BLaER1 (cell line): ENCODE measurements around the gene XYLT1.

Experiments
- H3K27ac ChIP-seq: shearing (Covaris generic); formaldehyde crosslinking; 2 replicates; pipeline ENCODE4 v1.8.1; 2022
- H3K27me3 ChIP-seq: shearing (Covaris generic); formaldehyde crosslinking; 2 replicates; pipeline ENCODE4 v1.8.1; 2022
- H3K36me3 ChIP-seq: shearing (Covaris generic); formaldehyde crosslinking; 2 replicates; pipeline ENCODE4 v1.8.1; 2022
- H3K4me1 ChIP-seq: shearing (Covaris generic); formaldehyde crosslinking; 2 replicates; pipeline ENCODE4 v1.8.1; 2022
- H3K4me2 ChIP-seq: shearing (Covaris generic); formaldehyde crosslinking; 2 replicates; pipeline ENCODE4 v1.8.1; 2022
- H3K4me3 ChIP-seq: shearing (Covaris generic); formaldehyde crosslinking; 2 replicates; pipeline ENCODE4 v1.8.1; 2022
- H3K9ac ChIP-seq: shearing (Covaris generic); formaldehyde crosslinking; 2 replicates; pipeline ENCODE4 v1.8.1; 2022
- H3K9me3 ChIP-seq: shearing (Covaris generic); formaldehyde crosslinking; 2 replicates; pipeline ENCODE4 v1.8.1; 2022
- H4K20me1 ChIP-seq: shearing (Covaris generic); formaldehyde crosslinking; 2 replicates; pipeline ENCODE4 v1.8.1; 2022
- Cebpa-rat ChIP-seq: shearing (Covaris generic); IDR thresholded peaks from 2 replicates; pipeline ENCODE4 v1.8.1; 2022

The XYLT1 gene

GRCh38 chr16:17103216-17103615 lies 367.5 kb downstream of the XYLT1 start:
- Histone ChIP-seq H3K4me3 (no peak overlapping the region), H3K27me3 (no peaks in the 10 kb centered on the region), H3K9ac (no peak overlapping the region), H3K4me1 (peaks cover 19% of the 10 kb centered on the region), H3K27ac (no peak overlapping the region), H3K9me3 (no peaks in the 10 kb centered on the region), H4K20me1 (peaks cover 21% of the 10 kb centered on the region; the same call in 1 of the 2 replicates), H3K36me3 (peaks cover 49% of the 10 kb centered on the region), H3K4me2 (no peak overlapping the region)
- no peak for TF ChIP-seq Cebpa-rat

- peaks cover 19% of the 10 kb centered on the region for H3K4me1 ChIP-seq
- no peak overlapping the region for H3K27ac ChIP-seq
- H3K4me2 ChIP-seq: no peak overlapping the region
- no peaks in the 10 kb centered on the region for H3K27me3 ChIP-seq
- H4K20me1 ChIP-seq: peaks cover 8% of the 10 kb centered on the region; the same call in 1 of the 2 replicates
- peaks cover 34% of the 10 kb centered on the region; the same call in 1 of the 2 replicates for H3K36me3 ChIP-seq
- H3K4me3 ChIP-seq: no peak overlapping the region
- no peak overlapping the region for H3K9ac ChIP-seq
- H3K9me3 ChIP-seq: no peaks in the 10 kb centered on the region
- TF ChIP-seq Cebpa-rat: no peak
These were observed 369.1 kb downstream of the XYLT1 start for GRCh38 chr16:17101646-17102045.

GRCh38 chr16:17098685-17099084 lies 372.1 kb downstream of the XYLT1 start:
- Histone ChIP-seq H3K4me3 (no peak overlapping the region), H3K36me3 (peaks cover 14% of the 10 kb centered on the region; the same call in 1 of the 2 replicates), H4K20me1 (no peaks in the 10 kb centered on the region), H3K27me3 (no peaks in the 10 kb centered on the region), H3K9me3 (no peaks in the 10 kb centered on the region), H3K4me2 (no peak overlapping the region), H3K9ac (no peak overlapping the region), H3K4me1 (no peaks in the 10 kb centered on the region), H3K27ac (no peak overlapping the region)
- TF ChIP-seq Cebpa-rat: no peak

DNA sequence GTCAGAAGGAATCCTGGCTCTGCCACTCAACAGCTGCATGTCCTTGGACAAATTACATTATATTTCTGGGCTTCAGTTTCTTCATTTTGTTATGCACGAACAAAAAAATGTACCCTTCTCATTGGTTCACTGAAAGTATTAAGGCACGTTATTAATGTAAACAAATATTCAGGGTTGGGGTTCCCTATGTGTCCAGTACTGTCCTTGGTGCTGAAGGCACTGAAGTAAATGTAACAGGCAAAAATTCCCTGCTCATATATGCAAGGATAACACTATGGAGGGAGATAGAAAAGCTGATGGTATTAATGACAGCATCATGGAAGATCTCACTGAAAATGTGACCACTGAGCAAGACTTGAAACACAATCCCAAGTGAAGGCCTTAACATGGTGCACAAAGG lies 386.6 kb downstream of the XYLT1 start:
- H3K4me2 ChIP-seq: no peak overlapping the region
- H4K20me1 ChIP-seq: no peaks in the 10 kb centered on the region
- no peaks in the 10 kb centered on the region for H3K4me1 ChIP-seq
- no peaks in the 10 kb centered on the region for H3K27me3 ChIP-seq
- no peaks in the 10 kb centered on the region for H3K36me3 ChIP-seq
- TF ChIP-seq Cebpa-rat: no peak
- no peak overlapping the region for H3K4me3 ChIP-seq
- H3K9me3 ChIP-seq: no peaks in the 10 kb centered on the region
- no peak overlapping the region for H3K9ac ChIP-seq
- H3K27ac ChIP-seq: no peak overlapping the region

DNA sequence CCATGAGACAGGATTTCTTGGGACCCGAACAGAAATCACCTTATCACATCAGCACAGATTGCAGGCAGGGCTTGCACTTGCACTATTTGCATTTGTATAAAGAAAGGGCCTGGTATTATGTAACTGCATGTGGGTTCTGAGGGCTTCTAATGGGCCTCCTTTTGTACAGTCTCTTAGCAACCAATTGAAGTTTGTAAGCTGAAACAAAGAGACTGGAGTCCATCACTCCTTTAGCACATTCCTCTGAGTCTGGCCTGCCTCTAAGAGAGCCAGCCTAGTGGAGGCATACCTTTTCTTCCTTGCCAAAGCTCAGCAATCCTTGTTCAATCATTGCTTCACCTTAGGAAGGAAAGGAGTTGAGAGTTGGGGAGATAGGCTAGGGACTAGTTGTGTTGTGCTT lies 387.1 kb downstream of the XYLT1 start:
- no peak overlapping the region for H3K4me3 ChIP-seq
- H3K9ac ChIP-seq: no peak overlapping the region
- no peak overlapping the region for H3K4me2 ChIP-seq
- TF ChIP-seq Cebpa-rat: no peak
- H4K20me1 ChIP-seq: no peaks in the 10 kb centered on the region
- no peak overlapping the region for H3K27ac ChIP-seq
- H3K4me1 ChIP-seq: no peaks in the 10 kb centered on the region
- H3K9me3 ChIP-seq: no peaks in the 10 kb centered on the region
- H3K27me3 ChIP-seq: no peaks in the 10 kb centered on the region
- no peaks in the 10 kb centered on the region for H3K36me3 ChIP-seq

GRCh38 chr16:17082095-17082882 lies 388.5 kb downstream of the XYLT1 start:
- Histone ChIP-seq H3K36me3 (no peaks in the 10 kb centered on the region), H3K4me3 (no peak overlapping the region), H4K20me1 (no peaks in the 10 kb centered on the region), H3K27ac (no peak overlapping the region), H3K9me3 (no peaks in the 10 kb centered on the region), H3K4me1 (no peaks in the 10 kb centered on the region), H3K27me3 (no peaks in the 10 kb centered on the region), H3K9ac (no peak overlapping the region), H3K4me2 (no peak overlapping the region)
- no peak for TF ChIP-seq Cebpa-rat

DNA sequence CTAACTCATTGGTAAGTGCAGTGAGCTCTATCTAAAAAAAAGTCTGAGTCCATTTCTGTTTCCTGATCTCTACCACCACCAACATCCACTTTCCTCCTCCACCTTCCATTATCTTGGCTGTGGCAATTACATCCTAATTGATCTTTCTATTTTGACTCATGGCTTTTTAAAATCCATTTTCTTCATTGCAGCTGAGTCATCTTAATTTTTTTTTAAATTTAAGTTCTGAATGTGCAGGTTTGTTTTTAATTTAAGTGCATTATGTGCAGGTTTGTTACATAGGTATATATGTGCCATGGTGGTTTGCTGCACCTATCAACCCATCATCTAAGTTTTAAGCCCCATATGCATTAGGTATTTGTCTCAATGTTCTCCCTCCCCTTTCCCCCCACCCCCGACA lies 390.7 kb downstream of the XYLT1 start:
- no peaks in the 10 kb centered on the region for H3K36me3 ChIP-seq
- H3K27ac ChIP-seq: no peak overlapping the region
- H3K4me2 ChIP-seq: no peak overlapping the region
- H3K9ac ChIP-seq: no peak overlapping the region
- no peaks in the 10 kb centered on the region for H3K4me1 ChIP-seq
- TF ChIP-seq Cebpa-rat: no peak
- H3K9me3 ChIP-seq: no peaks in the 10 kb centered on the region
- H4K20me1 ChIP-seq: no peaks in the 10 kb centered on the region
- H3K27me3 ChIP-seq: no peaks in the 10 kb centered on the region
- H3K4me3 ChIP-seq: no peak overlapping the region

DNA sequence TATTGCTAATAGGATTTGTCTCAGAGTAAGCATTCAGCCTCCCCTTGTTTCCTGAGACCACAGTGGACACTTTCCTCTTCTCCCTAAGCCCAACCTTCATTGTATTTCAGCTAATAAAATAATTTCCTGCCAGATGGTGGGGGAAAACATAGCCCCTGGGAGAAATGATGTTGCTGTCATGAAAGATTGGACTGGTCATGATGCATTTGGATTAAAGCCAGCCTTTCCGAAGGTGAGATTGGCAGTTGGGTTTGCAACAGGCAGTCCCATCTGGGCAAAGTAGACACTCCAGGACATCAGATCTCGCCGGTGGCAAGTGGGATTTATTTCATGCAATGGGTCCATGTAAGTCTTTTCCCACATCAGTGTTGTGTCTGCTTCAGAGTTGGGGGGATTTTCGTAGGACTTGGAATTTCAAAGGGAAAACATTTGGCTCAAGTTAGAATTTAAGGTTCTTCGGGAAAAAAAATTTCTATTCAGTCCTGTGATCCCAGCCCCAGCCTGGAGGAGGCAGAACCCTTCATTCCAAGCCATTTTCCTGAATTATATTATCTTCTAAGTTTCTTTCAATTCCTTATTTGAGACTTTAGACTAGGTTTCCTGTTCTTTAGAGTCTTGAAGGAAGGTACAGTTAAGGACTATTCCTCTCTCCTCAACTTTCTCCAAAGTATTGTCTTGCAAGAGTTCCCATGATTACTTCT lies 391.7 kb downstream of the XYLT1 start:
- no peaks in the 10 kb centered on the region for H3K27me3 ChIP-seq
- no peaks in the 10 kb centered on the region for H3K9me3 ChIP-seq
- H3K27ac ChIP-seq: no peak overlapping the region
- H3K4me1 ChIP-seq: no peaks in the 10 kb centered on the region
- H3K4me3 ChIP-seq: no peak overlapping the region
- H3K4me2 ChIP-seq: no peak overlapping the region
- no peak for TF ChIP-seq Cebpa-rat
- no peaks in the 10 kb centered on the region for H4K20me1 ChIP-seq
- no peaks in the 10 kb centered on the region for H3K36me3 ChIP-seq
- H3K9ac ChIP-seq: no peak overlapping the region

DNA sequence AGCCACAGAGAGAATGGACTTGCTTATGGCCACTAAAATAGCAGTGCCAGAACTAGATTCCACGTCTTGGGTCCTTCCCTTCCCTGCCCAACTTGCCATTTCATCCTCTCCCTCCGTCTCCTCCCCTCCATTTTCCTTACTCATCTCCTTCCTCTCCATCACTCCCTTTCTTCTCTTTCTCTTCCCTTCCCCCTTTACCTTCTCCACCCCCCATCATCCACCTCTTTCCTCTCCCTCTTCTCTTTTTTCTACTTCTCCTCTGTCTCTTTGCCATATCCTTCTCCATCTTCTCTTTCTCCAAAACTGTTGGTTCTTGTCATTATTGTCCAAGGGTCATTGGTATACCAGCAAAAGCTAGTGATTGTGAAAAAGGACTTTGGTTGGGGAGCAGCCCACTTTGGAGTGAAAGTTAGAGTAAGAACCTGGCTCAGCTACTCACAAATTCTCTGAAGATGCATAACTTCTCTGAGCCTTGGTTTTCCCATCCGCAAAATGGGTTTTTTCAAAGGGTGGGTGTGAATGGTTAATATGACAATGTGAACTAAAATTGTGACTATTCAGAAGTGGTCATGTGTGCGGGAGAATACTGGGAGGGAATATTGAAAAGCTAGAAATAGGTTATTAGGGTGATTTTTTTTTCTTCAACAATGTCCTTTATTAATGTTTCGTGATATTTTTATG lies 393.8 kb downstream of the XYLT1 start:
- TF ChIP-seq Cebpa-rat: no peak

GRCh38 chr16:17076092-17076754 lies 394.5 kb downstream of the XYLT1 start:
- no peaks in the 10 kb centered on the region for H3K4me1 ChIP-seq
- no peak for TF ChIP-seq Cebpa-rat
- H4K20me1 ChIP-seq: no peaks in the 10 kb centered on the region
- H3K4me3 ChIP-seq: no peak overlapping the region
- H3K9ac ChIP-seq: no peak overlapping the region
- H3K4me2 ChIP-seq: no peak overlapping the region
- H3K27me3 ChIP-seq: no peaks in the 10 kb centered on the region
- no peaks in the 10 kb centered on the region for H3K9me3 ChIP-seq
- H3K27ac ChIP-seq: no peak overlapping the region
- H3K36me3 ChIP-seq: no peaks in the 10 kb centered on the region

More for the DNA sequence above, 393.8 kb downstream of the XYLT1 start:
- Histone ChIP-seq H3K4me1 (no peaks in the 10 kb centered on the region), H3K27ac (no peak overlapping the region), H3K4me3 (no peak overlapping the region), H3K9me3 (no peaks in the 10 kb centered on the region), H3K9ac (no peak overlapping the region), H3K4me2 (no peak overlapping the region), H4K20me1 (no peaks in the 10 kb centered on the region), H3K27me3 (no peaks in the 10 kb centered on the region), H3K36me3 (no peaks in the 10 kb centered on the region)
